Nasal cavity respiratory epithelium epithelial cell of viscerocranial mucosa (primary cell): ENCODE results near the gene DEFB118. TPM values are rescaled to one million over a fixed set of nuclear protein-coding genes. Genes with fewer than 3 reads are reported as not detected.

Experiments
- total RNA-seq: library from RNA; depleted of rRNA; stranded (reverse); fragments of >200 nt; gene quantifications from 2 replicates; pipeline ENCODE4 v1.2.3, GENCODE V29; 2014

Gene DEFB118
- not detected in 2 replicates for total RNA-seq

DNA sequence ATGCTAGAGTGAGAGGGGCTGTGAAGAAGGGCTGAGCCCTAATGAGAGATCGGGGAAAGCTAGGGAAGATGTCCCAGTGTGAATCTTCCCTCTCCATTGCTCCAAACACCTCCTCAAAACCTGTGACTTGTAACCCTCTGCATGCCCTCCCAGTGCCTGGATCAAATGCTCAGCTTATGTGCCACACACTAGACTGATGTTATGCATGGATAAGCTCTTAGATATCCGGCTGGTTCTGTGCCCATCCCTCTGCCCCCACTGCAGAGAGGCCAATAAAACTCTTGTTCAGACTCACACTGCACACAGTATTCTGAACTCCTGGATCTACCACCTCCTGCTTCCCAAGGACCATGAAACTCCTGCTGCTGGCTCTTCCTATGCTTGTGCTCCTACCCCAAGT is at the start of gene DEFB118:
Gene DEFB118 (plus strand): TSS at position 301 of the 400 bp plus-strand sequence. CDS start 50 bp downstream, at position 351.

DNA sequence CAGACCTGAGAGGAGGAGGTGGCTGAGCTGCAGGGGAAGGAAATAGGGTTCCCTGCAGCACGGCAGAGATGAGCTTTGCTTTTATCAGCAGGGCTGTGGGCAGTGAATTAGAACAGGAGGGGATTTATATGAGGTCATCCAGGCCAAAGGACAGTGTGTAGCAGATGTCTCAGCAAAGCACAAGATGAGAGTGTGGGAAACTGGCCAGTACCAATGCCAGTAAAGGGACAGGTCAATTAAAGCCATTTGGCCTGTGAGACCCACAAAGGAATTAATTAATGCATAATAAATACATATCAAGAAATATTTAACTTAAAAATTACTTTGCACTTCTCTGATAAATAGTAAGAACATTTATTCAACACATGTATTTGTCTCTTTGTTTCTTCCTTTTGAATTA is 22.1 kb downstream of the DEFB118 start, which contains the start of gene DEFB119:
Gene DEFB119 (minus strand): TSS at position 101 of the 400 bp plus-strand sequence. CDS start 107 bp downstream, outside the sequence.

DNA sequence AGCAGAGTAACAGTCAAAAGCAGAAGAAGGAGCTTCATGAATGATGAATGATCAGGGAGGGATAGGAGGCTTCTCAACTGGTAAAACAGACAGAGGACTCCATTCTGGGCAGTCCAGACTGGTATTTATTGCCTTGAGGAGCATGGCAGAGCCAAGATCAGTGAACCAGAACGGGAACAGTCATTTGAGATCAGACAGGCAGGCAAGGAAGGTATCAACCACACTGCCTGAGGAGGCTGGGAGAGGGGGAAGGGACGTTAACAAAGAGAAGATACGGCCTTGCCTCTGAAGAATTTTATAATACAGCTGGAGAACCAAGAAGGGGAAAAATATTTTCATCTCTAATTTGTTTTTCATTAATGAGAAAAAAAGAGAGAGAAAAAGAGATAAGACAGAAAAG is 37.7 kb downstream of the DEFB118 start, which contains the start of gene DEFB121:
Gene DEFB121 (minus strand): TSS at position 101 of the 400 bp plus-strand sequence. CDS start 63 bp downstream, at position 38.

Other genes with a start within 250 kb of the DEFB118 start
- gene DEFB115, start 110.9 kb upstream of the DEFB118 start, total RNA-seq, result not detected in 2 replicates
- not detected in 2 replicates for gene DEFB116, start 60.0 kb upstream of the DEFB118 start, total RNA-seq
- not detected in 2 replicates for gene DEFB119, start 22.0 kb downstream of the DEFB118 start, total RNA-seq
- gene DEFB121, start 37.6 kb downstream of the DEFB118 start, total RNA-seq, result not detected in 2 replicates
- gene DEFB123, start 72.0 kb downstream of the DEFB118 start, total RNA-seq, result not detected in 2 replicates
- gene DEFB124, start 106.5 kb downstream of the DEFB118 start, total RNA-seq, result not detected in 2 replicates
- gene REM1, start 106.7 kb downstream of the DEFB118 start, total RNA-seq, result not detected in 2 replicates
- 52.3 and 82.9 TPM in 2 replicates for gene HM13, start 145.8 kb downstream of the DEFB118 start, total RNA-seq
- 248 and 435 TPM in 2 replicates for gene ID1, start 236.7 kb downstream of the DEFB118 start, total RNA-seq